GM12878 (cell line): ENCODE measurements around the gene ATG13. TPM values are rescaled to one million over a fixed set of nuclear protein-coding genes. Genes with fewer than 3 reads are reported as not detected.
A peak's percentile ranks its signal among the peaks of the same experiment; 100 is the strongest.
"Not testable (repeated sequence)": the region's sequence is repeated elsewhere in the genome, so short reads cannot be mapped to it uniquely, and the experiment has no call there.

ENCODE experiments used
- ATAC-seq: fragments of 200-7000 bp; cut with Tn5 transposase; 3 replicates; pipeline ENCODE4 v1.9.1; 2020; ENCODE audit warnings: mild to moderate bottlenecking, moderate library complexity
- BruUV-seq: library from RNA; stranded (reverse); fragments of 400-500 nt; replicated peaks from 2 replicates; lab custom pipeline; 2021; lab: Mats Ljungman, UMichigan
- CTCF ChIA-PET: fragments of 300-600 bp; sonication (Branson Sonifier 250); formaldehyde crosslinking; extraction: SDS; loops from one replicate; lab custom pipeline; 2021; ENCODE audit warnings: inconsistent platforms; lab: Yijun Ruan, JAX
- POLR2A ChIA-PET: fragments of 350-600 bp; formaldehyde crosslinking; extraction: SDS; loops from one replicate; lab custom pipeline; 2021; ENCODE audit warnings: inconsistent platforms; lab: Charles Lee
- RAD21 ChIA-PET: fragments of 300-600 bp; sonication (Branson Sonifier 250); formaldehyde crosslinking; loops from one replicate; lab custom pipeline; 2023; ENCODE audit warnings: antibody characterized with exemption; ENCODE audit not compliant: unreplicated experiment; lab: Charles Lee
- SMC1A ChIA-PET: fragments of 300-600 bp; sonication (Branson Sonifier 250); formaldehyde crosslinking; loops from one replicate; lab custom pipeline; 2023; ENCODE audit not compliant: unreplicated experiment, uncharacterized antibody; lab: Charles Lee
- DNase-seq: peaks from one replicate; pipeline ENCODE4 v3.0.0-alpha.2; 2011; ENCODE audit warnings: low read depth, low spot score
- FAIRE-seq: peaks from 3 replicates; lab custom pipeline; 2011; peaks lifted over from hg19 to GRCh38; lab: Jason Lieb, UNC
- H2AFZ ChIP-seq: 2 replicates; pipeline ENCODE4 v1.6.0; 2011; ENCODE audit warnings: low read depth, low read length, control low read depth; ENCODE audit not compliant: control insufficient read depth
- H3K27ac ChIP-seq: 2 replicates; pipeline ENCODE4 v1.5.1; 2011; ENCODE audit warnings: control low read depth; ENCODE audit not compliant: control insufficient read depth, insufficient read depth
- H3K27me3 ChIP-seq, 2 experiments: replicated peaks in 1 of 2; 2 replicates each; pipeline versions ENCODE4 v1.6.0 to v1.6.1; 2011; ENCODE audit warnings: low read length in 1 of 2; ENCODE audit not compliant: control insufficient read depth in 2 of 2, insufficient read depth in 2 of 2
- H3K36me3 ChIP-seq, 2 experiments: 2 replicates each; pipeline ENCODE4 v1.5.1; 2011; ENCODE audit warnings: low read length in 1 of 2; ENCODE audit not compliant: control insufficient read depth in 2 of 2, insufficient read depth in 2 of 2
- H3K4me1 ChIP-seq: 2 replicates; pipeline ENCODE4 v1.6.1; 2011; ENCODE audit warnings: mild to moderate bottlenecking, low read length, moderate library complexity, mixed read lengths; ENCODE audit not compliant: control insufficient read depth, insufficient read depth
- H3K4me2 ChIP-seq: 2 replicates; pipeline ENCODE4 v1.6.0; 2011; ENCODE audit warnings: control low read depth; ENCODE audit not compliant: control insufficient read depth, insufficient read depth
- H3K4me3 ChIP-seq: fragments of 200-600 bp; sonication (generic); 2 replicates; pipeline ENCODE4 v1.5.1; 2016
- H3K79me2 ChIP-seq: 2 replicates; pipeline ENCODE4 v1.6.0; 2011; ENCODE audit warnings: low read length; ENCODE audit not compliant: control insufficient read depth, insufficient read depth
- H3K9ac ChIP-seq: 2 replicates; pipeline ENCODE4 v1.8.0; 2011; ENCODE audit warnings: low read length, control low read depth, mixed read lengths; ENCODE audit not compliant: control insufficient read depth, insufficient read depth
- H3K9me3 ChIP-seq: replicated peaks from 3 replicates; pipeline ENCODE4 v1.5.1; 2011; ENCODE audit warnings: mild to moderate bottlenecking, low read length; ENCODE audit not compliant: control insufficient read depth, insufficient read depth
- H4K20me1 ChIP-seq: 2 replicates; pipeline ENCODE4 v1.6.0; 2011; ENCODE audit not compliant: control insufficient read depth, insufficient read depth
- KLF5 ChIP-seq: fragments of 450-650 bp; IDR thresholded peaks from 2 replicates; pipeline ENCODE4 v1.6.1; 2014; ENCODE audit warnings: mild to moderate bottlenecking; ENCODE audit not compliant: partially characterized antibody
- POLR2A ChIP-seq: IDR thresholded peaks from 2 replicates; pipeline ENCODE4 v1.6.1; 2011; ENCODE audit warnings: low read depth, mild to moderate bottlenecking, low read length
- YBX1 ChIP-seq: fragments of 450-650 bp; IDR thresholded peaks from 2 replicates; pipeline ENCODE4 v1.6.1; 2016; ENCODE audit warnings: antibody characterized with exemption
- WGBS: methylation state at CpG from one replicate; pipeline ENCODE4 v1.1.6; 2016; ENCODE audit warnings: low lambda C conversion rate; ENCODE audit not compliant: insufficient replicate concordance, insufficient coverage; ENCODE audit errors: missing lambda C conversion rate; 5-methylcytosine and 5-hydroxymethylcytosine counted together
- in situ Hi-C: fragments of 300-500 bp; cut with MboI; formaldehyde crosslinking; loops from 9 replicates; pipeline ENCODE4 v1.14.3; 2018; ENCODE audit warnings: mixed read lengths
- intact Hi-C: fragments of 100-400 bp; cut with micrococcal nuclease; formaldehyde crosslinking; loops from one replicate; pipeline ENCODE4 v1.14.2; 2022; ENCODE audit not compliant: unreplicated experiment
- polyA plus RNA-seq, 11 experiments: library from polyadenylated mRNA; depleted of rRNA in 4 of 11; unstranded in 6 of 11; stranded (reverse) in 5 of 11; fragments of >200 nt; fragmentation: Nextera tagmentation in 4 of 11; fragmentation: Illumina TruSeq in 1 of 11; extraction: Ambion mirVana in 4 of 11; extraction: Trizol in 1 of 11; gene quantifications; 1 replicate in 1 of 11; 2 replicates in 10 of 11; pipeline versions ENCODE4 v1.2.1 to v1.2.3, GENCODE V29; 2011 to 2016; ENCODE audit warnings: inconsistent platforms in 2 of 11, missing spikeins in 2 of 11, low read depth in 1 of 11
- total RNA-seq, 4 experiments: library from RNA; depleted of rRNA in 3 of 4; stranded (reverse); fragments of >200 nt in 3 of 4; fragmentation: Illumina TruSeq in 1 of 4; extraction: Trizol in 1 of 4; gene quantifications; 2 replicates each; pipeline versions ENCODE4 v1.2.1 to v1.2.3, GENCODE V29; 2013 to 2021

The ATG13 gene
- total and polyA plus RNA-seq, 10 of the 15 experiments (the other 5 are each of a cell fraction or from before 2014, with no cell fraction given): 10.9 to 61.6 (median 50.9) TPM

- H3K4me2 ChIP-seq: no peak overlapping the region
- RAD21 ChIA-PET: no interaction called here
- no peak for TF ChIP-seq YBX1
- TF ChIP-seq POLR2A: peak; percentile 43; the same call in 1 of the 2 replicates
- TF ChIP-seq KLF5: no peak
- TF ChIP-seq, all 136 proteins: peak for 1
- in situ Hi-C loops: no loop called here
- Histone ChIP-seq H3K27me3 (no peaks in the 10 kb centered on the region), H4K20me1 (no peaks in the 10 kb centered on the region; the same call in 1 of the 2 replicates), H2AFZ (no peak overlapping the region), H3K9ac (no peak overlapping the region), H3K4me3 (no peak overlapping the region), H3K36me3 (peaks cover 17 to 20% of the 10 kb centered on the region in 2 experiments; a peak in 3 of 4 replicates), H3K27ac (no peak overlapping the region), H3K79me2 (peaks cover 7% of the 10 kb centered on the region), H3K4me1 (peaks cover 4% of the 10 kb centered on the region), H3K9me3 (no peaks in the 10 kb centered on the region)
- BruUV-seq: no TSS peak
- ChIA-PET CTCF (no interaction called here), POLR2A (no interaction called here), SMC1A (no interaction called here)
- FAIRE-seq (no peak), DNase-seq (no peak), ATAC-seq (no peak)
- intact Hi-C loops: no loop called here
- WGBS: 97% methylated on average over 7 of the region's 7 CpGs
Observed at GRCh38 chr11:46706886-46707285, 89.5 kb downstream of the ATG13 start.

- in situ Hi-C loops: not testable (repeated sequence)
Observed at GRCh38 chr11:46709351-46709750, 92.0 kb downstream of the ATG13 start.

More at GRCh38 chr11:46709351-46709750, 92.0 kb downstream of the ATG13 start:
- H3K27ac ChIP-seq, H2AFZ ChIP-seq, SMC1A ChIA-PET, H3K4me1 ChIP-seq, RAD21 ChIA-PET, ATAC-seq, intact Hi-C loops, H3K79me2 ChIP-seq, DNase-seq, H3K4me3 ChIP-seq, H3K9ac ChIP-seq, H3K9me3 ChIP-seq, H3K27me3 ChIP-seq, CTCF ChIA-PET, BruUV-seq, H4K20me1 ChIP-seq, FAIRE-seq, H3K4me2 ChIP-seq: not testable (repeated sequence)
- WGBS: 94% methylated on average over 9 of the region's 9 CpGs
- POLR2A ChIA-PET: interaction anchor here (0.7 kb wide), 1 partner anchor 17 kb away, joined by 3 read pairs; no protein-coding TSS in a partner anchor
- H3K36me3 ChIP-seq: peaks cover 8 to 16% of the 10 kb centered on the region in 2 experiments; a peak in 3 of 4 replicates
